GM12875 (cell line): ENCODE data around the gene NKX1-1.

Source experiments
- H3K4me3 ChIP-seq: one replicate; pipeline ENCODE4 v1.5.1; 2011; ENCODE audit warnings: low read depth, low read length, control low read depth
- TF ChIP-seq, protein P1 (sequence below): IDR thresholded peaks from 2 replicates; pipeline ENCODE4 v1.5.1; 2011; ENCODE audit warnings: low read depth, mild to moderate bottlenecking, control low read depth, inconsistent platforms, low read length, moderate library complexity, borderline replicate concordance; ENCODE audit not compliant: insufficient read depth

NKX1-1 gene

DNA sequence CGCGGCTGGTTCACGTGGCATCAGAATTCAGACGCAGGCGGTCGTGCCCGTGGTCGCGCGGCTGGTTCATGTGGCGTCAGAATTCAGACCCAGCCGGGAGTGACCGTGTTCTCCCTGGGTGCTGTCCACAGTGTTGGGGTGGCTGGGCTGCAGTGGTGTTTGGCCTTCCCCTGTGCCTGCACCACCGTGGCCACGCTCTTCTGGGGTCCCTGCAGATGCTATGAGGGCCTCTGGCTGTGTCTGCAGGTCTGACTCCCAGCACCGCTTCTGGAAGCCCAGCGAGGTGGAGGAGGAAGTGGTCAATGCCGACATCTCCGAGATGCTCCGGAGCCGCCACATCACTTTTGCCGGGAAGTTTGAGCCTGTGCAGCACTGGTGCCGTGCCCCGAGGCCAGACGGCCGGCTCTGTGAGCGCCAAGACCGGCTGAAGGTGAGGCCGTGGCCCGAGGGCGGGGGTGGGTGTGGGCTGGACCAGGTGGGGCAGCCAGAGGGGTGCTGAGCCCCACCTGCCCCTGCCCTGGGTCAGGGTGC, 26.4 kb downstream of the NKX1-1 start:
- no peak overlapping the region for H3K4me3 ChIP-seq
- TF ChIP-seq, protein P1, sequence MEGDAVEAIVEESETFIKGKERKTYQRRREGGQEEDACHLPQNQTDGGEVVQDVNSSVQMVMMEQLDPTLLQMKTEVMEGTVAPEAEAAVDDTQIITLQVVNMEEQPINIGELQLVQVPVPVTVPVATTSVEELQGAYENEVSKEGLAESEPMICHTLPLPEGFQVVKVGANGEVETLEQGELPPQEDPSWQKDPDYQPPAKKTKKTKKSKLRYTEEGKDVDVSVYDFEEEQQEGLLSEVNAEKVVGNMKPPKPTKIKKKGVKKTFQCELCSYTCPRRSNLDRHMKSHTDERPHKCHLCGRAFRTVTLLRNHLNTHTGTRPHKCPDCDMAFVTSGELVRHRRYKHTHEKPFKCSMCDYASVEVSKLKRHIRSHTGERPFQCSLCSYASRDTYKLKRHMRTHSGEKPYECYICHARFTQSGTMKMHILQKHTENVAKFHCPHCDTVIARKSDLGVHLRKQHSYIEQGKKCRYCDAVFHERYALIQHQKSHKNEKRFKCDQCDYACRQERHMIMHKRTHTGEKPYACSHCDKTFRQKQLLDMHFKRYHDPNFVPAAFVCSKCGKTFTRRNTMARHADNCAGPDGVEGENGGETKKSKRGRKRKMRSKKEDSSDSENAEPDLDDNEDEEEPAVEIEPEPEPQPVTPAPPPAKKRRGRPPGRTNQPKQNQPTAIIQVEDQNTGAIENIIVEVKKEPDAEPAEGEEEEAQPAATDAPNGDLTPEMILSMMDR, result no peak

DNA sequence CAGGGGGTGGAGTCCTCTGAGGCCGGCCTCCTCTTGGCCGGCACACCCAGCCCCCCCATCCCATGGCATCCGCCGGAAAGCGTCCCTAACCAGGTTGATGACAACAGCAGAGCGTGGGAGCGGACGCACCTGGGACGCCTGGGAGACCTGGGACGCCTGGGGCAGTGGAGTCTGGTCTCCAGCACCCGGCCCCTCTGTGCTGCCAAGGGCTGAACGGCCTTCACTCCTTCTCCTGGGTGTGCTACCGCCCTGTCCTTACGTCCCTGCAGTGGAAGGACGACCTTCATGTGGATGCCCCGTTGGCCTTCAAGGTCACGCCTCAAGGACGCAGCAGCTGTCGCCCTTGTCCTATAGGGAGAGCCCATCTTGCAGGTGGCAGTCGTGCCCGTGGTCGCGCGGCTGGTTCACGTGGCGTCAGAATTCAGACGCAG, 26.9 kb downstream of the NKX1-1 start:
- TF ChIP-seq, protein P1, result no peak
- H3K4me3 ChIP-seq, result no peak overlapping the region

DNA sequence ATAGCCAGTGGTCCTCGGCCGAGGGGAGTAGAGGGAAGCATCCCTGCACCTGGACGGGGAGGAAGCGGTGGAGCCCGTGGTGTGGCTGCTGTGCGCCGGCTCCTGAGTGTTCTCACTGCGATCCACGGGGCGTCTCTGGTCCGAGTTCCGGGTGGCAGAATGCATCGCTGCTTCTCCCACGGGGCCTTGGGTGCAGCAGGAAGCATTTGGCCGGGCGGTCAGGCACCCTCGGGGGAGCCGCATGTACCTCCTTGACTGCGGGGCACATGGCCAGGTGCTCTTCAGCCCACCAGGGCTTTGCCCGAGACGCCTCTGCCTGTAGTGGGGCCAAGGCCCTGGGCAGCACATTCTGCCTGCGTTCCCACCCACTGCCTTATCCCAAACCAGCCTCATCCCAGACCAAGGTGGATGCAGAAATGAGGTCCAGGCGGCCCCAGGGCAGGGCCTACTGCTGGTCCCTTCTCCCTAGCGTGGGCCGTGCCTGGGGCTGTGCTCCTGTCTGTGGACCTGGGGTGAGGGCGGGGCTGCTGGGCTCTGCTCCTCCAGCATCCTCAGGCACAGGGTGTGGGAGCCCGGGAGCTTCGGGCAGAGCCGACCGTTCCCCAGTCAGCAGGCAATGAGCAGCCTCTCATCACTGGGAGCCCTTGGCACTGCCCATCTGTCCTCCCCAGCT, 27.5 kb downstream of the NKX1-1 start:
- TF ChIP-seq, protein P1, result no peak

DNA sequence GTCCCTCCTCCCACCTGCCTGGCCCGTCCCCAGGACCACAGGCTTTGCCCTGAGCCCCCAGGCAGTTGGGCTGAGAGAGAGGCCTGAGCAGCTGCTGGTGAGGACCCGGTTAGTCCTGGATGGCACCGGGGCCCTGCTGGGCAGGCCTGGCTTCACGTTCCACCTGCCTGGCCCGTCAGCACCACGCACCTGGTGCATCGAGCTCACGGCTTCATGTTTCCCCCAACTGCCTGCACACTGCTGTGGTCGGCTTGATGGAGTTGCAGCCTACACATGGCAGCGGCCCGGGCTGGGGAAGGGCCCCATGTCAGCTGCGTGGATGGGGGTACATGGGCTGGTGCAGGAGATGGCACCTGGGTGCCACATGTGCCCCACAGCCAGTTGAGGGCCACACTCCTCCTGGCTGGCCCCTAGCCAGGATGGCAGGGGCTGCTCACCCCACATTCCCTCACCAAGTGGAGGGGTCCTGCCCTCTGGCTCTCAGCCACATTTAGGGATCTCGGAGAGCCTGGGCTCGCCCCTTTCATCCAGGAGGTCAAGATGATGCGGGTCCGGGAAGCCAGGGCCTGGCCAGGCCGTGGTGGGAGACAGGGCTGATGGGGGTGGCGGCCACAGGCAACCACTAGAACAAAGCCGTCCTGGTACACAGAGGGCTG, 28.5 kb downstream of the NKX1-1 start:
- H3K4me3 ChIP-seq, result no peak overlapping the region
- TF ChIP-seq, protein P1, result no peak

More for the DNA sequence above, 27.5 kb downstream of the NKX1-1 start:
- no peak overlapping the region for H3K4me3 ChIP-seq

DNA sequence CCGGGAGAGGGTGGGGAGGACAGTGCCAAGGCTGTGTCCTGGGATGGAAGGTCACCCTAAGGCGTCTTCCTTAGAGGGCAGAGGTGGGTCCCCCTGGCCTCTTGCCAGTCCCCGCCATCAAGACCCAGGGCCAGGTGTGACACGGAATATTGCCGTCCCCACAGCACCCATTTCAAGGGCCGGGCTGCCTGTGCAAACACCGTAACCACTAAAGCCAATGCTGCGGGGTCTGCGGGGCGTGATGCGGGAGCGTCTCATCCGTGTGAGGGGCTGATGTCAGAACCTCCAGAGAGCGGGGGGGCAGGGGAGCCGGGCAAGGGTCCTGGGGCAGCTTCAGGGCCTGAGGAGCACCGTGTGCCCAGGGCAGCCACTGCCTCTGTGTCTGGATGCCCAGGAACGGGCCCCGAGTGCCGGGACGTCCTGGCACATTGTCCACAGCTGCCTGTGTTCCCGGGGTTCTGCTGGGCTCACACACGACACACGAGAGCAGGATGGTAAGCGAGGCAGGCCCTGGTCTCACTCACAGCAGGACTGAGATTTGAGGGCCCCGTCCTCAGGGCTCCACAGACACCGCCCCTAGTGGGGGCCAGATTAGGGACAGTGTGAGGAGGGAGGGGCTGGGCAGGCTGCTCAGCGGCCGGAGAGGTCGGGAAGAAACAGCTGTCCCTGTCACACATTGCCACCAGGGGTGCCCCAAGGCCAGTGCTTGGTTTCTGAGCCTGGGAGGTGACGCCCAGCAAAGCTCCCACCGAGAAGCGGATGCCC, 29.2 kb downstream of the NKX1-1 start:
- H3K4me3 ChIP-seq, result no peak overlapping the region
- TF ChIP-seq, protein P1, result no peak

DNA sequence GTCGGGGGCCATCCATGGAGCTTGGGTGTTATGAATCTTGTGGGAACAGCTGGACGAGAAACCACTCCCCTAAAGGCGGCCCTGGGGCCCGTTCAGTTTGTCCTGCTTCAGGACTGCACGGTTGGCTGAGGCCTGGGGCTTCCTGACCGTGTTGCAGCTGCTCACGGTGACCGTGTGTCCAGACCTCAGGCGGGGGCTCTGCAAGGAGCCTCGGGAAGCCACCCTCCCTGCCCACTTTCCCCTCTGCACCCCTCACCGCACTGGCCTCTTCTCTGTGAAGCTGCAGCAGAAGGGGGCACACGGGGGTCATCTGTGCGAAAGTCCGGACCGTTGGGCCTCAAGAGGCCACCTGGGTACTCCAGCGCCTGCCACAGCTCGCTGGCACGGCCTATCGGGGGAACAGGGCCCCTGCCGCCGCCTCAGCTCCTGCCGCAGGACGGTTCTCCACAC, 29.8 kb downstream of the NKX1-1 start:
- no peak overlapping the region for H3K4me3 ChIP-seq
- TF ChIP-seq, protein P1, result no peak
